AG04449 (cell line): ENCODE measurements around the gene STX1A.

Source experiments
- CTCF ChIA-PET: fragments of 350-600 bp; formaldehyde crosslinking; extraction: SDS; loops from one replicate; lab custom pipeline; 2021; ENCODE audit warnings: antibody characterized with exemption; lab: Yijun Ruan, JAX
- POLR2A ChIA-PET: fragments of 400-600, 350-600 bp; formaldehyde crosslinking; extraction: SDS; loops from one replicate; lab custom pipeline; 2020; ENCODE audit warnings: antibody characterized with exemption, inconsistent platforms; lab: Yijun Ruan, JAX
- DNase-seq: peaks from one replicate; pipeline ENCODE4 v3.0.0-alpha.2; 2010; ENCODE audit warnings: low read depth, low spot score
- H3K4me3 ChIP-seq: 2 replicates; pipeline ENCODE4 v1.5.1; 2011; ENCODE audit warnings: low read depth, mild to moderate bottlenecking, control low read depth, low read length
- CTCF ChIP-seq: IDR thresholded peaks from one replicate; pipeline ENCODE4 v1.5.1; 2011; ENCODE audit warnings: mild to moderate bottlenecking, moderate library complexity, low read length, control low read depth, inconsistent platforms; ENCODE audit not compliant: insufficient read depth; ENCODE audit errors: missing control alignments

STX1A gene

GRCh38 chr7:73741600-73741999, 22.1 kb upstream of the STX1A start:
- CTCF ChIA-PET: interaction anchor here (0.7 to 16.0 kb wide), 2 partner anchors 124 to 136 kb away, joined by 3 to 231 read pairs; no protein-coding TSS in a partner anchor
- POLR2A ChIA-PET: no interaction called here
- TF ChIP-seq CTCF: no peak
- H3K4me3 ChIP-seq: no peak overlapping the region
- DNase-seq: no peak

- POLR2A ChIA-PET: no interaction called here
- DNase-seq: no peak
- H3K4me3 ChIP-seq: no peak overlapping the region
- no peak for TF ChIP-seq CTCF
- CTCF ChIA-PET: interaction anchor here (16.0 kb wide), 1 partner anchor 135 kb away, joined by 231 read pairs; no protein-coding TSS in a partner anchor
Observed at GRCh38 chr7:73740771-73741170, 21.3 kb upstream of the STX1A start.

DNA sequence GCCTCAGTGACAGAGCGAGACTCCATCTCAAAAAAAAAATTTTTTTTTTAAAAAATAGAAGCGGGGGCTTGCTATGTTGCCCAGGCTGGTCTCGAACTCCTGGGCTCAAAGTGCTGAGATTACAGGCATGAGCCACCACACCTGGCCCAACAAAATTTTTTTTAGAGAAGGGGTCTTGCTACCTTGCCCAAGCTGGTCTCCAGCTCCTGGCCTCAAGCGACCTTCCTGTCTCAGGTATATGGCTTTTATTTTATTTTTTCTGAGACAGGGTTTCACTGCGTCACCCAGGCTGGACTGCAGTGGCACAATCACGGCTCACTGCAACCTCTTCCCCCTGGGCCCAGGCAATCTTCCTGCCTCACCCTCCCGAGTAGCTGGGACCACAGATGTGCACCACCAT, 20.7 kb upstream of the STX1A start:
- H3K4me3 ChIP-seq: no peak overlapping the region
- no peak for DNase-seq
- TF ChIP-seq CTCF: no peak
- ChIA-PET CTCF (interaction anchor here (0.6 to 16.0 kb wide), 2 partner anchors 75 to 135 kb away, joined by 3 to 231 read pairs; no protein-coding TSS in a partner anchor), POLR2A (interaction anchor here (0.7 kb wide), 1 partner anchor 21 kb away, joined by 3 read pairs; the partner anchor contains the start of gene STX1A)

GRCh38 chr7:73739387-73739767, 19.9 kb upstream of the STX1A start:
- DNase-seq: no peak
- ChIA-PET CTCF (interaction anchor here (0.6 to 16.0 kb wide), 5 partner anchors 15 to 134 kb away, joined by 3 to 231 read pairs (median 3); no protein-coding TSS in a partner anchor), POLR2A (interaction anchor here (0.5 to 1.2 kb wide), 2 partner anchors 8 to 179 kb away, joined by 3 to 4 read pairs; no protein-coding TSS in a partner anchor)
- peak overlapping the region; percentile 93 for H3K4me3 ChIP-seq
- TF ChIP-seq CTCF: no peak

- ChIA-PET CTCF (interaction anchor here (0.6 to 16.0 kb wide), 9 partner anchors 10 to 133 kb away, joined by 3 to 231 read pairs (median 5); no protein-coding TSS in a partner anchor), POLR2A (interaction anchor here (0.5 to 1.4 kb wide), 5 partner anchors 9 to 179 kb away, joined by 3 to 4 read pairs (median 4); no protein-coding TSS in a partner anchor)
- no peak for TF ChIP-seq CTCF
- DNase-seq: peak; percentile 61
- H3K4me3 ChIP-seq: peak within 1 kb of the TSS; percentile 93
Observed at GRCh38 chr7:73738612-73739386, 19.3 kb upstream of the STX1A start, which contains the start of gene ABHD11. Gene ABHD11 (minus strand): TSS chr7:73738802. CDS start chr7:73738770, 32 bp downstream.

GRCh38 chr7:73738220-73738611, 18.7 kb upstream of the STX1A start:
- POLR2A ChIA-PET: interaction anchor here (1.0 to 1.4 kb wide), 3 partner anchors 39 to 111 kb away, joined by 3 to 4 read pairs (median 4); no protein-coding TSS in a partner anchor
- H3K4me3 ChIP-seq: peak overlapping the region; percentile 93
- no peak for TF ChIP-seq CTCF
- no peak for DNase-seq
- CTCF ChIA-PET: interaction anchor here (0.8 to 16.0 kb wide), 7 partner anchors 9 to 133 kb away, joined by 3 to 231 read pairs (median 9); no protein-coding TSS in a partner anchor
